Mesenchymal stem cell (in vitro differentiated cells and primary cell): ENCODE measurements around the gene SLC18A3.

Experiments
- DNase-seq: peaks from one replicate; pipeline ENCODE4 v3.0.0-alpha.2; 2013
- H2AFZ ChIP-seq: one replicate; pipeline ENCODE4 v1.6.1; 2013; ENCODE audit warnings: low read depth, mild to moderate bottlenecking, control low read depth, inconsistent platforms, low read length, moderate library complexity
- H2AK5ac ChIP-seq: 2 replicates; pipeline ENCODE4 v1.6.1; 2013; ENCODE audit warnings: low read length, moderate library complexity, mild to moderate bottlenecking, inconsistent platforms; ENCODE audit not compliant: severe bottlenecking
- H2BK120ac ChIP-seq: one replicate; pipeline ENCODE4 v1.6.1; 2013; ENCODE audit warnings: low read depth, mild to moderate bottlenecking, inconsistent platforms, low read length, moderate library complexity
- H2BK12ac ChIP-seq, 2 experiments: one replicate each; pipeline ENCODE4 v1.6.1; 2013; ENCODE audit warnings: inconsistent platforms in 2 of 2, low read length in 2 of 2, mild to moderate bottlenecking in 2 of 2, moderate library complexity in 2 of 2, control low read depth in 1 of 2
- H2BK15ac ChIP-seq: one replicate; pipeline ENCODE4 v1.6.1; 2013; ENCODE audit warnings: mild to moderate bottlenecking, low read depth, inconsistent platforms; ENCODE audit not compliant: poor library complexity, severe bottlenecking
- H2BK5ac ChIP-seq: 2 replicates; pipeline ENCODE4 v1.6.1; 2013; ENCODE audit warnings: low read depth, mild to moderate bottlenecking, low read length, control low read depth, inconsistent platforms; ENCODE audit not compliant: poor library complexity, severe bottlenecking
- H3K14ac ChIP-seq, 2 experiments: one replicate each; pipeline ENCODE4 v1.6.1; 2013; ENCODE audit warnings: inconsistent platforms in 2 of 2, low read length in 2 of 2, control low read depth in 1 of 2, mild to moderate bottlenecking in 1 of 2, moderate library complexity in 1 of 2
- H3K18ac ChIP-seq, 2 experiments: one replicate each; pipeline ENCODE4 v1.6.1; 2013; ENCODE audit warnings: inconsistent platforms in 2 of 2, low read length in 2 of 2, control low read depth in 1 of 2, low read depth in 1 of 2, mild to moderate bottlenecking in 1 of 2
- H3K23ac ChIP-seq, 2 experiments: one replicate each; pipeline ENCODE4 v1.6.1; 2013; ENCODE audit warnings: inconsistent platforms in 2 of 2, low read length in 2 of 2, mild to moderate bottlenecking in 2 of 2, moderate library complexity in 2 of 2, control low read depth in 1 of 2
- H3K27ac ChIP-seq: 2 replicates; pipeline ENCODE4 v1.5.1; 2013; ENCODE audit warnings: mild to moderate bottlenecking, moderate library complexity, low read length, control low read depth, inconsistent platforms; ENCODE audit not compliant: poor library complexity, severe bottlenecking
- H3K27me3 ChIP-seq, 2 experiments: 2 replicates each; pipeline versions ENCODE4 v1.6.1 to v1.7.0; 2013; ENCODE audit warnings: low read length in 2 of 2, mild to moderate bottlenecking in 2 of 2, moderate library complexity in 2 of 2, control low read depth in 1 of 2, inconsistent platforms in 1 of 2; ENCODE audit not compliant: control insufficient read depth in 1 of 2, insufficient read depth in 1 of 2
- H3K36me3 ChIP-seq, 2 experiments: 2 replicates each; pipeline versions ENCODE4 v1.6.1 to v1.7.0; 2013; ENCODE audit warnings: low read length in 2 of 2, control low read depth in 1 of 2, inconsistent platforms in 1 of 2, low read depth in 1 of 2, mild to moderate bottlenecking in 1 of 2; ENCODE audit not compliant: insufficient read depth in 2 of 2, control insufficient read depth in 1 of 2
- H3K4ac ChIP-seq, 2 experiments: one replicate each; pipeline ENCODE4 v1.6.1; 2013; ENCODE audit warnings: inconsistent platforms in 2 of 2, low read length in 2 of 2, mild to moderate bottlenecking in 2 of 2, moderate library complexity in 2 of 2, control low read depth in 1 of 2, low read depth in 1 of 2
- H3K4me1 ChIP-seq: 2 replicates; pipeline ENCODE4 v1.6.1; 2013; ENCODE audit warnings: low read depth, low read length, control low read depth; ENCODE audit not compliant: control insufficient read depth, insufficient read depth
- H3K4me2 ChIP-seq: 2 replicates; pipeline ENCODE4 v1.6.1; 2013; ENCODE audit warnings: low read length, mild to moderate bottlenecking, inconsistent platforms; ENCODE audit not compliant: poor library complexity, severe bottlenecking
- H3K4me3 ChIP-seq, 2 experiments: 2 replicates each; pipeline versions ENCODE4 v1.5.1 to v1.7.0; 2013; ENCODE audit warnings: low read length in 2 of 2, mild to moderate bottlenecking in 2 of 2, control low read depth in 1 of 2, low read depth in 1 of 2; ENCODE audit not compliant: insufficient read depth in 1 of 2
- H3K79me1 ChIP-seq: replicated peaks from 2 replicates; pipeline ENCODE4 v1.6.1; 2013; ENCODE audit warnings: mild to moderate bottlenecking, control low read depth, low read length, inconsistent platforms; ENCODE audit not compliant: poor library complexity, severe bottlenecking
- H3K9ac ChIP-seq: 2 replicates; pipeline ENCODE4 v1.7.0; 2013; ENCODE audit warnings: mild to moderate bottlenecking, low read length, moderate library complexity
- H3K9me3 ChIP-seq: 2 replicates; pipeline ENCODE4 v1.7.0; 2013; ENCODE audit warnings: mild to moderate bottlenecking, low read length; ENCODE audit not compliant: control insufficient read depth
- H4K8ac ChIP-seq: one replicate; pipeline ENCODE4 v1.6.1; 2013; ENCODE audit warnings: inconsistent platforms, mild to moderate bottlenecking, low read length, moderate library complexity
- H4K91ac ChIP-seq: one replicate; pipeline ENCODE4 v1.6.1; 2013; ENCODE audit warnings: mild to moderate bottlenecking, low read length, inconsistent platforms
- WGBS: methylation state at CpG from one replicate; pipeline ENCODE4 v1.1.7; 2013; ENCODE audit warnings: mixed read lengths; 5-methylcytosine and 5-hydroxymethylcytosine counted together

SLC18A3 gene

DNA sequence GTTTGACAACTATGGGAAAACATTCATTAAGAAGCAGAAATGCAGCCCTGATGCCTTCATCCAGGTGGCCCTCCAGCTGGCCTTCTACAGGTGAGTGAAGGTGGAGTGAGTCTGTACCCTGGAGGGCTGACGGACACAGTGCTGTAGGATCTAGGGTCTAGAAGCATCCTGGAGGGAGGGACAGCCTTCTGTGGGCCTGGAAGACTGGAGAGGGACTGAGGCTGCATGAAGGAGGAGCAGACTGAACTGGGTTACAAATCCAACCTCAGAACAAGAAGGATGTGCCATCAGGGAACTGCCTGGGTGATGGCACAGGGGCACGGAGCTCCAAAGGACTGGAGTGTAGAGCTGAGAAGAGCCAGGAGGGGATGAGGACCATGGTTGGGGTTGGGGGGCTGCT, 41.8 kb downstream of the SLC18A3 start:
- Histone ChIP-seq H4K91ac (no peak overlapping the region), H3K14ac (no peak overlapping the region), H3K4me3 (no peak overlapping the region), H3K4ac (no peak overlapping the region), H2BK15ac (no peak overlapping the region), H3K4me1 (peaks cover 6% of the 10 kb centered on the region), H3K27ac (no peak overlapping the region), H3K79me1 (no peaks in the 10 kb centered on the region), H3K36me3 (no peaks in the 10 kb centered on the region), H3K9ac (no peak overlapping the region), H3K27me3 (peaks cover 10 to 87% of the 10 kb centered on the region in 2 experiments), H2BK5ac (no peak overlapping the region), H2AFZ (no peak overlapping the region), H3K23ac (no peak overlapping the region), H2BK12ac (no peak overlapping the region), H2BK120ac (no peak overlapping the region), H2AK5ac (no peak overlapping the region), H4K8ac (no peak overlapping the region), H3K18ac (no peak overlapping the region), H3K4me2 (no peak overlapping the region), H3K9me3 (peaks cover 3% of the 10 kb centered on the region)
- 70% methylated on average over 1 of the region's 2 CpGs for WGBS
- no peak for DNase-seq

DNA sequence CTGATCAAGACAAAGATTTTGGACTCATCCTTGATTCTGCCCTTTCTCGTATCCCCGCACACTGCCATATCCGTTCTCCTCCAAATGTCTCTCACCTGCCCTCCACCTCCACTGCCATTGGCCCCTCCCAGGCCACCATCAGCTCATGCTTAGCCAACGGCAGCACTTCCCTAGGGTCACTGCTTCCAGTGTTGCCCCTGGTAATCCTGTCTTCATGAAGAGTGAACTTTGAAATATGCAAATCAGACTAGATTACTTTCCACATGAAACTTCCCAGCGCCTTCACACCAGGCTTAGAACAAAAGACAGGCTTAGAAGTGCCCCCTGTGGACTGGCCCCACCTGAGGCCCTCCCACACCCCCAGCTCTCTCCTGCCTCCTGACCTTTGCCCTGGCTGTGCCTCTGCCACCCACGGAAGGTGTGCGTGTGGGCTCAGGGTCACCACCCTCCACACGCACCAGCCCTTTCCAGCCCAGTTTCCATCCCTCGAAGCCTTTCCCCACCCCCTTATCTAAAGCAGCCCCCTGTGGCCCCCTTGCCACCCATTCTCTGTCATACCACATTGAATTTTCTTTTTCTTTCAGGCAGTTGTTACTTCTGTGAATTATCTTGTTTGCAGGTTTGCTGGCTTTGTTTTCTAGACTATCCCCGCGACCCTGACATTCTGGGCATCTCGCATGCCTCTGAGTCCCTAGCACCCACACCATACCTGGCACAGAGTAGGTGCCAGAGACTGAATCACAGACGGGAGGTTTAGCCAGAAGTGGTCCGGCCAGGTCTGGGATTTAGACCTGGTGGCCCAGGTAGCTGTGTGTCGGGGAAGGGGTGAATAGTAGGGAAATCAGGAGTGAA, 42.5 kb downstream of the SLC18A3 start:
- Histone ChIP-seq H2AFZ (no peak overlapping the region), H3K23ac (no peak overlapping the region), H2BK15ac (no peak overlapping the region), H4K8ac (no peak overlapping the region), H3K9me3 (peaks cover 3% of the 10 kb centered on the region), H2BK12ac (no peak overlapping the region), H3K27me3 (peaks cover 10 to 82% of the 10 kb centered on the region in 2 experiments), H3K27ac (no peak overlapping the region), H3K79me1 (no peaks in the 10 kb centered on the region), H3K14ac (no peak overlapping the region), H3K9ac (no peak overlapping the region), H3K4me3 (no peak overlapping the region), H3K36me3 (no peaks in the 10 kb centered on the region), H3K18ac (no peak overlapping the region), H3K4me1 (peaks cover 6% of the 10 kb centered on the region), H3K4ac (no peak overlapping the region), H2AK5ac (no peak overlapping the region), H3K4me2 (no peak overlapping the region), H4K91ac (no peak overlapping the region), H2BK5ac (no peak overlapping the region), H2BK120ac (no peak overlapping the region)
- DNase-seq: no peak
- 80% methylated on average over 15 of the region's 15 CpGs for WGBS

DNA sequence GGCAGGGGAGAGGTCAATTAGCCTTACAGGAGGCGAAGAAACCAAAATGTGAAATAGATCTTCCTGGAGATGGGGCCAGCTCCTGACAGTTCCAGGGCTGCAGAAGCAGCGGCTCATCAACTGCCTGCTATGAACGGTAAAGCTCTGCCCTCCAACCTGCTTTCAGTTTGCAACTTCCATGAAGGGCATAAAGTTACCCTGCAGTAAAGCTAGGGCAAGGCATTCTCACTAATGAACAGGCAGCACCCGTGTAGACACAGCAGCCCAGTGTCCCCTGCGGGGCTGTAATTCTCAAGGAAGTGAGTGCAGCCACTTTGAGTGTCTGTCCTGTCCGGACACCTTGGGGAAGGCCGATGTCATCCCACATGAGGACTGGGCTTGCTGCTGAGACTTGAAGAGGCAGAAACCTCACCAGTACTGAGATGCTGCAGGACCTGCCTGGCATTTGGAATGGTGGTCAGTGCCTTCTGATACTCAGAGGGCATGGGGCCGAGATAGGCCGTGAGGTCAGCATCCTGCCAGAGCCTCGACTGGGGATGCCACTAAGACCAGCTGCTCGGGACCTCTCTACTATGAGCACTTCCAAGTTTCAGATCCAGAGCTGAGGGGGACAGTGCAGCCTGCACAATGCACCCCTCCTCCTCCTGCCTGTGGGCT, 43.3 kb downstream of the SLC18A3 start:
- H3K23ac ChIP-seq: no peak overlapping the region
- H4K8ac ChIP-seq: no peak overlapping the region
- H4K91ac ChIP-seq: no peak overlapping the region
- H3K18ac ChIP-seq: no peak overlapping the region
- H2BK120ac ChIP-seq: no peak overlapping the region
- peaks cover 6% of the 10 kb centered on the region for H3K4me1 ChIP-seq
- peaks cover 3% of the 10 kb centered on the region for H3K9me3 ChIP-seq
- no peak overlapping the region for H2BK5ac ChIP-seq
- H3K4ac ChIP-seq: no peak overlapping the region
- DNase-seq: no peak
- H3K14ac ChIP-seq: no peak overlapping the region
- WGBS: 76% methylated on average over 11 of the region's 11 CpGs
- H2BK12ac ChIP-seq: no peak overlapping the region
- no peak overlapping the region for H3K27ac ChIP-seq
- H3K27me3 ChIP-seq: peaks cover 10 to 74% of the 10 kb centered on the region in 2 experiments
- no peak overlapping the region for H2AK5ac ChIP-seq
- no peaks in the 10 kb centered on the region for H3K36me3 ChIP-seq
- H3K9ac ChIP-seq: no peak overlapping the region
- no peaks in the 10 kb centered on the region for H3K79me1 ChIP-seq
- H2AFZ ChIP-seq: no peak overlapping the region
- H2BK15ac ChIP-seq: no peak overlapping the region
- no peak overlapping the region for H3K4me2 ChIP-seq
- H3K4me3 ChIP-seq: no peak overlapping the region

DNA sequence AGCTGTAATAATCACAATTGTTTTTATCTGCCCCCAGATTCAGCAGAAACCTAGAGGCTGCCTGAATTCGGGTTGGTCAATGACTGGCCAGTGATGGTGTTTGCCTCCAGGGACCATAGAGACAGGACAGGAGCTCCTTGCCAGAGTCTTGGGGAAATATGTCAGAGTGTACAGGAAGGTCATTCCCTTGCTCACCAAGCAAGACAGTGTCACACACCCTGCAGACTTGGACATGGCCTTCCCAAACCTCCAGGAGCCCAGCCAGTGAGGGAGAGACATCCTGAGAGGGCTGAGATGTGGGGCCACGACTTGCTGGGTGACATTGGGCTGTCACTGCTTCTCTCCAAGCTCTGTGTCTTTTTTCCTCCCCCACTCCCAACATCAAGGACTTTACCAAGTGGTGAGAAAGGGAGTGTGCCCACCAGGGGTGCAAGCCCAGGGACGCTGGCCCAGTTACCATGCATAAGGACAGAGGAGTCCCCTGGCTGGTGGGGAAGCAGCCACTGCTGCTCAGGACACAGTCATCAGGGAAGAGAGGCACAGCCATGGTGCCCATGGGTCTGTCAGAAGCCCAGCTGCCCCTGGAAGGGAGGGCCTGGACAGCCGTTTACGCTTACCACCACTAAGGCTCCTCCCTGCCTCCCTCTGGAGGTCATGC, 44.1 kb downstream of the SLC18A3 start:
- no peak overlapping the region for H3K9ac ChIP-seq
- H3K23ac ChIP-seq: no peak overlapping the region
- no peak overlapping the region for H4K91ac ChIP-seq
- no peak for DNase-seq
- H2AFZ ChIP-seq: no peak overlapping the region
- H2BK12ac ChIP-seq: no peak overlapping the region
- no peak overlapping the region for H3K27ac ChIP-seq
- H3K14ac ChIP-seq: no peak overlapping the region
- H3K27me3 ChIP-seq: peaks cover 10 to 67% of the 10 kb centered on the region in 2 experiments
- H2BK15ac ChIP-seq: no peak overlapping the region
- no peak overlapping the region for H3K4ac ChIP-seq
- no peak overlapping the region for H3K4me3 ChIP-seq
- H3K4me2 ChIP-seq: no peak overlapping the region
- no peak overlapping the region for H2BK120ac ChIP-seq
- 75% methylated on average over 5 of the region's 5 CpGs for WGBS
- H3K18ac ChIP-seq: no peak overlapping the region
- H3K4me1 ChIP-seq: peaks cover 5% of the 10 kb centered on the region
- H2BK5ac ChIP-seq: no peak overlapping the region
- peaks cover 7% of the 10 kb centered on the region for H3K9me3 ChIP-seq
- H4K8ac ChIP-seq: no peak overlapping the region
- no peaks in the 10 kb centered on the region for H3K79me1 ChIP-seq
- no peak overlapping the region for H2AK5ac ChIP-seq
- no peaks in the 10 kb centered on the region for H3K36me3 ChIP-seq
